Hematopoietic multipotent progenitor cell treated with erythropoietin and hydrocortisone succinate and interleukin-3 and kit ligand, for 4 days (in vitro differentiated cells): ENCODE results near the gene MEG3.
"Not testable (repeated sequence)": the region's sequence is repeated elsewhere in the genome, so short reads cannot be mapped to it uniquely, and the experiment has no call there.

Experiments
- DNase-seq: peaks from one replicate; pipeline ENCODE4 v3.0.0-alpha.2; 2015

The MEG3 gene

GRCh38 chr14:100816950-100817901 is 8.7 kb upstream of the MEG3 start:
- DNase-seq, result no peak

- no peak for DNase-seq
Measured at GRCh38 chr14:100818221-100818699, 7.7 kb upstream of the MEG3 start.

- not testable (repeated sequence) for DNase-seq
Measured at GRCh38 chr14:100818923-100819322, 7.0 kb upstream of the MEG3 start.

GRCh38 chr14:100819453-100819828 is 6.5 kb upstream of the MEG3 start:
- no peak for DNase-seq

GRCh38 chr14:100819829-100820475 is 6.0 kb upstream of the MEG3 start:
- no peak for DNase-seq

GRCh38 chr14:100820957-100821356 is 5.0 kb upstream of the MEG3 start:
- DNase-seq, result no peak

GRCh38 chr14:100822013-100822412 is 3.9 kb upstream of the MEG3 start:
- no peak for DNase-seq

- no peak for DNase-seq
Measured at GRCh38 chr14:100822532-100823296, 3.2 kb upstream of the MEG3 start.

GRCh38 chr14:100823413-100824080 is 2.4 kb upstream of the MEG3 start:
- DNase-seq, result no peak

- DNase-seq, result peak; percentile 66
Measured at GRCh38 chr14:100824091-100824551, 1.8 kb upstream of the MEG3 start.

- DNase-seq, result no peak
Measured at GRCh38 chr14:100824901-100825712, 811 bp upstream of the MEG3 start.

GRCh38 chr14:100826391-100827100 is 628 bp downstream of the MEG3 start:
- DNase-seq, result no peak

GRCh38 chr14:100827101-100828021 is 1.4 kb downstream of the MEG3 start:
- no peak for DNase-seq

GRCh38 chr14:100828031-100828769 is 2.3 kb downstream of the MEG3 start:
- DNase-seq, result peak; percentile 25

- DNase-seq, result no peak
Measured at GRCh38 chr14:100830681-100831080, 4.8 kb downstream of the MEG3 start.

GRCh38 chr14:100832311-100832960 is 6.5 kb downstream of the MEG3 start:
- DNase-seq, result no peak

- DNase-seq, result no peak
Measured at GRCh38 chr14:100834082-100834793, 8.3 kb downstream of the MEG3 start.
